ENCODE data around the gene NOX5. TPM values are rescaled to one million over a fixed set of nuclear protein-coding genes. Genes with fewer than 3 reads are reported as not detected.

The NOX5 gene
- total RNA-seq, 2 experiments from 2014 or later = not detected

DNA sequence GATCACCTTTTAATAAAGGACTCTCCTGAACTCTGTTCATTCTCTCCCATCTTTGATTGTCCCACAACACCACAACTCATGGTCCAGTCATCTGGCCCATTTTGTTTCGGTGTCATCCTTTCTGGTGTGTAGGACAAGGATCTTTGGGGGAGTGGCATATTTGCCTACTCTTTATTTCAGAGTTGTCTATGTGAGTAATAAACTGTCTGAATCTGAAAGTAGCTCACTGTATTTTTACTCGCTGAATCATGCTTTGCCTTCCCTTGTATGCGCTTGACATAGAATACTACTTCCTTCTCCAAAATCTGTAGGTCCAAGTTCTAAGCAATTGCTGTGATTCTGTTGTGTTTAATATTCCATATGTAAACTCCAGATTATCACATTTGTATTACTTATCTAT, 29.9 kb upstream of the NOX5 start:
- no peak overlapping the region for H3K4me3 ChIP-seq (ENCODE audit: low read length)
- ATAC-seq (ENCODE audit: poor library complexity) (no peak), DNase-seq (no peak)
- H3K9me3 ChIP-seq (ENCODE audit: control insufficient read depth in 1 of 2, insufficient read depth in 1 of 2, low read length in 2 of 2) = no peaks in the 10 kb centered on the region
- intact Hi-C loops (cut with DNase I, micrococcal nuclease) = no loop called here
- Mint-ChIP-seq H3K9me3 (no peaks in the 10 kb centered on the region), H3K36me3 (ENCODE audit: low read depth) (no peaks in the 10 kb centered on the region), H3K4me1 (ENCODE audit: low read depth) (no peaks in the 10 kb centered on the region), H3K27me3 (peaks cover 27% of the 10 kb centered on the region), H3K27ac (no peak overlapping the region), H3K4me3 (no peak overlapping the region)
- peaks cover 0 to 10% of the 10 kb centered on the region in 2 experiments for H3K27me3 ChIP-seq (ENCODE audit: control insufficient read depth in 1 of 2, insufficient read depth in 2 of 2, low read length in 2 of 2)
- H3K36me3 ChIP-seq (ENCODE audit: insufficient read depth, low read length) = no peaks in the 10 kb centered on the region
- H3K4me1 ChIP-seq (ENCODE audit: insufficient read depth, low read length) = no peaks in the 10 kb centered on the region
- ChIA-PET POLR2A (no interaction called here), CTCF (no interaction called here)
- TF ChIP-seq, protein P1, sequence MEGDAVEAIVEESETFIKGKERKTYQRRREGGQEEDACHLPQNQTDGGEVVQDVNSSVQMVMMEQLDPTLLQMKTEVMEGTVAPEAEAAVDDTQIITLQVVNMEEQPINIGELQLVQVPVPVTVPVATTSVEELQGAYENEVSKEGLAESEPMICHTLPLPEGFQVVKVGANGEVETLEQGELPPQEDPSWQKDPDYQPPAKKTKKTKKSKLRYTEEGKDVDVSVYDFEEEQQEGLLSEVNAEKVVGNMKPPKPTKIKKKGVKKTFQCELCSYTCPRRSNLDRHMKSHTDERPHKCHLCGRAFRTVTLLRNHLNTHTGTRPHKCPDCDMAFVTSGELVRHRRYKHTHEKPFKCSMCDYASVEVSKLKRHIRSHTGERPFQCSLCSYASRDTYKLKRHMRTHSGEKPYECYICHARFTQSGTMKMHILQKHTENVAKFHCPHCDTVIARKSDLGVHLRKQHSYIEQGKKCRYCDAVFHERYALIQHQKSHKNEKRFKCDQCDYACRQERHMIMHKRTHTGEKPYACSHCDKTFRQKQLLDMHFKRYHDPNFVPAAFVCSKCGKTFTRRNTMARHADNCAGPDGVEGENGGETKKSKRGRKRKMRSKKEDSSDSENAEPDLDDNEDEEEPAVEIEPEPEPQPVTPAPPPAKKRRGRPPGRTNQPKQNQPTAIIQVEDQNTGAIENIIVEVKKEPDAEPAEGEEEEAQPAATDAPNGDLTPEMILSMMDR (IDR thresholded peaks at IDR 0.05) = no peak
- H3K27ac ChIP-seq (ENCODE audit: low read depth in 1 of 2, low read length in 2 of 2) = no peak overlapping the region

DNA sequence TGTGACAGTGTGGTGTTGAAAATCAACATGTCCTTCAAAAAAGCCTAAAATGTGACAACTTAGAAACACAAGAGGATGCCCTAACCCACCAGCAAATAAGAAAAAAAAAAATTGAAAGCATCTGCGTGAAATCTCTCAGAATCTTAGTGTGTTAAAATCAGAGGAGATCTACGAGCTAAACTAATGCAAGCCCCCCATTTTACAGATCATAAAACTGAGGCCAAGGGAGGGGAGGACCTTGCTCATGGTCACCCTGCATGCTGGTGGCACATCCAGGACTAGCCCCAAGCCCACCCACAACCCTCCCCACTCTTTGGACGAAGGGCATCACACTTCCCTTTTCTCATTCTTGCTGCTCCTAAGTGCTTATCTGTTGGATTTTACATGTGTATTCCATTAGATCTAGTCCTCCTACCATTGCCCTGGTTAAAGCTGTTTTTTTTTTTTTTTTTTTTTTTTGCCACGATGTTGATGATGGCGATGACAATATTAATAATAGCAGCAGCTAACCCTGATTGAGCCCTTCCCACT, 29.1 kb upstream of the NOX5 start:
- Histone ChIP-seq H3K27ac (ENCODE audit: low read depth in 1 of 2, low read length in 2 of 2) (no peak overlapping the region), H3K27me3 (ENCODE audit: control insufficient read depth in 1 of 2, insufficient read depth in 2 of 2, low read length in 2 of 2) (peaks cover 0 to 3% of the 10 kb centered on the region in 2 experiments), H3K9me3 (ENCODE audit: control insufficient read depth in 1 of 2, insufficient read depth in 1 of 2, low read length in 2 of 2) (no peaks in the 10 kb centered on the region), H3K4me1 (ENCODE audit: insufficient read depth, low read length) (no peaks in the 10 kb centered on the region), H3K36me3 (ENCODE audit: insufficient read depth, low read length) (no peaks in the 10 kb centered on the region), H3K4me3 (ENCODE audit: low read length) (no peak overlapping the region)
- POLR2A ChIA-PET = no interaction called here
- H3K36me3 Mint-ChIP-seq (ENCODE audit: low read depth) = no peaks in the 10 kb centered on the region
- H3K27me3 Mint-ChIP-seq = peaks cover 23% of the 10 kb centered on the region
- ATAC-seq (ENCODE audit: poor library complexity) = no peak
- CTCF ChIA-PET = no interaction called here
- no peak for DNase-seq
- H3K4me1 Mint-ChIP-seq (ENCODE audit: low read depth) = no peaks in the 10 kb centered on the region
- no peak overlapping the region for H3K4me3 Mint-ChIP-seq
- H3K9me3 Mint-ChIP-seq = no peaks in the 10 kb centered on the region
- intact Hi-C loops (cut with DNase I, micrococcal nuclease) = no loop called here
- TF ChIP-seq, protein P1 (IDR thresholded peaks at IDR 0.05) = no peak
- H3K27ac Mint-ChIP-seq = no peak overlapping the region

DNA sequence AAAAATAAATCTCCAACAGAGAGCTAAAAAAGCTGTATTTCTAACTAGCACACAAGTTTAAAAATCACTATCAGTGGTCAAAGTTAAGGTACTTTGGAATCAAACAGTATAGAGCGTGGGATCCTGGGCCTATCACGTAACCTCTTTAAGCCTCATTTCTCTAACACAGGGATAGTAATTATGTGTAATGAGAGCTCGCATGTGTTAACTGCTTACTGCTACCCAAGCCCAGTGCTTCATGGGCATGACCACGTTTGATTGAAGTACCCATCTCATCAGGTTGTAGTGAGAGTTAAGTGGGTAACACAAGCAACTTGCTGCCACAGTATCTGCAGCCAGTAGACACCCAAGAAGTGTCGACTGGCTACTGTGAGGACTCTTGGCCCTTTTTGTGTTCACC, 28.2 kb upstream of the NOX5 start:
- Mint-ChIP-seq H3K36me3 (ENCODE audit: low read depth) (no peaks in the 10 kb centered on the region), H3K27me3 (peaks cover 19% of the 10 kb centered on the region), H3K4me3 (no peak overlapping the region), H3K4me1 (ENCODE audit: low read depth) (no peaks in the 10 kb centered on the region), H3K27ac (no peak overlapping the region), H3K9me3 (no peaks in the 10 kb centered on the region)
- H3K27me3 ChIP-seq (ENCODE audit: control insufficient read depth in 1 of 2, insufficient read depth in 2 of 2, low read length in 2 of 2) = peaks cover 0 to 3% of the 10 kb centered on the region in 2 experiments
- ChIA-PET POLR2A (no interaction called here), CTCF (no interaction called here)
- H3K4me1 ChIP-seq (ENCODE audit: insufficient read depth, low read length) = no peaks in the 10 kb centered on the region
- TF ChIP-seq, protein P1 (IDR thresholded peaks at IDR 0.05) = no peak
- DNase-seq (no peak), ATAC-seq (ENCODE audit: poor library complexity) (no peak)
- H3K36me3 ChIP-seq (ENCODE audit: insufficient read depth, low read length) = no peaks in the 10 kb centered on the region
- H3K4me3 ChIP-seq (ENCODE audit: low read length) = no peak overlapping the region
- no peaks in the 10 kb centered on the region for H3K9me3 ChIP-seq (ENCODE audit: control insufficient read depth in 1 of 2, insufficient read depth in 1 of 2, low read length in 2 of 2)
- no peak overlapping the region for H3K27ac ChIP-seq (ENCODE audit: low read depth in 1 of 2, low read length in 2 of 2)
- intact Hi-C loops (cut with DNase I, micrococcal nuclease) = no loop called here

Measured in CD4-positive, alpha-beta T cell (primary cell).